ENCODE data around the gene OSBPL7.

Gene OSBPL7

GRCh38 chr17:47810901-47811635, 10.5 kb downstream of the OSBPL7 start:
- H3K27ac ChIP-seq, result no peak overlapping the region
- peak; percentile 67 for DNase-seq (ENCODE audit: low spot score)
- TF ChIP-seq CTCF (IDR thresholded peaks at IDR 0.05), result no peak
- no peak overlapping the region for H3K4me3 ChIP-seq

GRCh38 chr17:47810200-47810821, 11.3 kb downstream of the OSBPL7 start:
- DNase-seq (ENCODE audit: low spot score), result no peak
- no peak overlapping the region for H3K4me3 ChIP-seq

GRCh38 chr17:47808830-47809480, 12.6 kb downstream of the OSBPL7 start:
- no peak overlapping the region for H3K27ac ChIP-seq
- TF ChIP-seq CTCF (IDR thresholded peaks at IDR 0.05), result no peak
- DNase-seq (ENCODE audit: low spot score), result no peak

More at GRCh38 chr17:47810200-47810821, 11.3 kb downstream of the OSBPL7 start:
- H3K27ac ChIP-seq, result no peak overlapping the region
- TF ChIP-seq CTCF (IDR thresholded peaks at IDR 0.05), result no peak

GRCh38 chr17:47808036-47808829, 13.4 kb downstream of the OSBPL7 start:
- TF ChIP-seq CTCF (IDR thresholded peaks at IDR 0.05), result no peak
- no peak for DNase-seq (ENCODE audit: low spot score)
- Histone ChIP-seq H3K4me3 (no peak overlapping the region), H3K27ac (no peak overlapping the region)

More at GRCh38 chr17:47808830-47809480, 12.6 kb downstream of the OSBPL7 start:
- no peak overlapping the region for H3K4me3 ChIP-seq

GRCh38 chr17:47807421-47807820, 14.2 kb downstream of the OSBPL7 start:
- Histone ChIP-seq H3K27ac (no peak overlapping the region), H3K4me3 (no peak overlapping the region)
- DNase-seq (ENCODE audit: low spot score), result no peak
- TF ChIP-seq CTCF (IDR thresholded peaks at IDR 0.05), result no peak

GRCh38 chr17:47806913-47807255, 14.7 kb downstream of the OSBPL7 start:
- Histone ChIP-seq H3K27ac (no peak overlapping the region), H3K4me3 (no peak overlapping the region)
- TF ChIP-seq CTCF (IDR thresholded peaks at IDR 0.05), result no peak
- DNase-seq (ENCODE audit: low spot score), result peak; percentile 14

Measured in coronary artery (tissue), 2 donors.